Nephron progenitor cell (in vitro differentiated cells): ENCODE data around the gene SEMA3F.
A peak's percentile ranks its signal among the peaks of the same experiment; 100 is the strongest.

Experiments
- DNase-seq: peaks from one replicate; pipeline ENCODE4 v3.0.0; 2021
- H3K27ac Mint-ChIP-seq: 2 replicates; pipeline ENCODE4 v1.8.0; 2021; ENCODE audit warnings: mild to moderate bottlenecking, moderate library complexity, mixed read lengths
- H3K27me3 Mint-ChIP-seq: 2 replicates; pipeline ENCODE4 v1.8.0; 2021; ENCODE audit warnings: mild to moderate bottlenecking, low read depth, mixed read lengths; ENCODE audit not compliant: poor library complexity
- H3K36me3 Mint-ChIP-seq: 2 replicates; pipeline ENCODE4 v1.8.0; 2021; ENCODE audit warnings: low read depth, mixed read lengths
- H3K4me1 Mint-ChIP-seq: 2 replicates; pipeline ENCODE4 v1.8.0; 2021; ENCODE audit warnings: mixed read lengths
- H3K4me3 Mint-ChIP-seq: 2 replicates; pipeline ENCODE4 v1.8.0; 2021; ENCODE audit warnings: mild to moderate bottlenecking, moderate library complexity, mixed read lengths
- H3K9me3 Mint-ChIP-seq: 2 replicates; pipeline ENCODE4 v1.8.0; 2021; ENCODE audit warnings: mild to moderate bottlenecking, moderate library complexity, mixed read lengths
- CTCF ChIP-seq: fragments of 200-600 bp; sonication (generic); IDR thresholded peaks from 2 replicates; pipeline ENCODE4 v1.5.0; 2021; ENCODE audit warnings: antibody characterized with exemption

The SEMA3F gene

GRCh38 chr3:50164984-50165909 lies 10.1 kb downstream of the SEMA3F start:
- Mint-ChIP-seq H3K4me1 (peaks cover 98% of the 10 kb centered on the region), H3K27me3 (no peaks in the 10 kb centered on the region), H3K27ac (peak overlapping the region; percentile 100), H3K4me3 (peak overlapping the region; percentile 47), H3K9me3 (no peaks in the 10 kb centered on the region), H3K36me3 (peaks cover 30% of the 10 kb centered on the region)
- DNase-seq, result no peak
- no peak for TF ChIP-seq CTCF

DNA sequence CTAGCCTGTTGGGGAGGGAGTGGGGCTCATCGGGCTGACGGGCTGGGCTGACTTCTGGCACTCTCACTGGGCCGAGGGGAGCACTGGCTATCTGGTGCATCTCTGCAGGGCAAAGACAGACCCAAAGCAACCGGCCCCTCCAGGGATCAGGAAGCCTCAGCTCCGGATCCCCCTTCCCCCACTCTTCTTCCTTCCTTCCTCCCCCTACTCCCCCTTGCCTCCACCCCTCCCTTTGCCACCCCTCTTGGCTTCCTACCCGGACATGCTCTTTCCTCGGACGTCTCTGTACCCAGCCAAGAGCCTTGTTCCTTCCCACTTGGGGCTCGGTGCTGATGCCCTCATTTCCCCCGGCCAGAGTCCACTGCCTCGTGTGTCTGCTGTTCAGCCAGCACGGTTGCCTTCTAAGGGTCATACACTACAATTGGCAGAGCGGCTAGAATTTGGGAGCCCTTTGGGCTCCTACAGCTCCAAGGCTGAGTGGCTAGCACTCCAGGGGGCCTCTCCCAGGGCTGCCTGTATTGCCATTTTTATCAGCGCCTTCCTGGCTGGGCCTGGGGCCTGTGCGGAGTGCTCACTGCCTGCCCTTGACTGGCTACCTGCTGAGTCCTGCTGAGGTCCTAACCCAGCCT lies 10.9 kb downstream of the SEMA3F start:
- TF ChIP-seq CTCF, result no peak
- H3K27ac Mint-ChIP-seq, result peak overlapping the region; percentile 100
- peaks cover 100% of the 10 kb centered on the region for H3K4me1 Mint-ChIP-seq
- H3K27me3 Mint-ChIP-seq, result no peaks in the 10 kb centered on the region
- peaks cover 29% of the 10 kb centered on the region for H3K36me3 Mint-ChIP-seq
- peak overlapping the region; percentile 61 for H3K4me3 Mint-ChIP-seq
- peak; percentile 40 for DNase-seq
- H3K9me3 Mint-ChIP-seq, result no peaks in the 10 kb centered on the region

DNA sequence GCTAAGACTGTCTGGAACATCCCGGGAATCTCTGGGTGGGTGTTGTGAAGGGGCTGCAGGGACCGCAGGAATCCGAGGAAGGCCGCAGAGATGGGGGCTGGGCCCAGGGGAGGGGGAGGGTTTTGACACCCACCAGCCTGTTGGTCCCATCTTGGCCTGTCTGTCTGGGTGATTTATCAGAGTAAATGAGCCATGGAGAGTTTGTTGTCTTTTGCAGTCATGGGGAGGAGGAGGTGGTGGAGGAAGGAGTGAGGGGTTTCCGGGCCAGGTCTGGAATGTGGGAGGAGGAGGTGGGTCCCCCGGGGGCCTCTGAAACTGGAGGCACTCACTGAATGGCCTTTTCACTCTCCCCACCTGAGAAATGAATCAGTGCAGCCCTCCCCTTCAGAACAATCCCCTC lies 11.5 kb downstream of the SEMA3F start:
- Mint-ChIP-seq H3K27me3 (no peaks in the 10 kb centered on the region), H3K27ac (peak overlapping the region; percentile 100), H3K9me3 (no peaks in the 10 kb centered on the region), H3K4me3 (peak overlapping the region; percentile 61), H3K4me1 (peaks cover 97% of the 10 kb centered on the region), H3K36me3 (peaks cover 23% of the 10 kb centered on the region)
- peak; percentile 75 for DNase-seq
- TF ChIP-seq CTCF, result no peak

- Mint-ChIP-seq H3K4me1 (peaks cover 95% of the 10 kb centered on the region), H3K36me3 (peaks cover 22% of the 10 kb centered on the region), H3K4me3 (peak overlapping the region; percentile 67), H3K27me3 (no peaks in the 10 kb centered on the region), H3K9me3 (no peaks in the 10 kb centered on the region), H3K27ac (peak overlapping the region; percentile 100)
- DNase-seq, result peak; percentile 94
- TF ChIP-seq CTCF, result no peak
Observed at GRCh38 chr3:50167069-50167840, 12.1 kb downstream of the SEMA3F start.

DNA sequence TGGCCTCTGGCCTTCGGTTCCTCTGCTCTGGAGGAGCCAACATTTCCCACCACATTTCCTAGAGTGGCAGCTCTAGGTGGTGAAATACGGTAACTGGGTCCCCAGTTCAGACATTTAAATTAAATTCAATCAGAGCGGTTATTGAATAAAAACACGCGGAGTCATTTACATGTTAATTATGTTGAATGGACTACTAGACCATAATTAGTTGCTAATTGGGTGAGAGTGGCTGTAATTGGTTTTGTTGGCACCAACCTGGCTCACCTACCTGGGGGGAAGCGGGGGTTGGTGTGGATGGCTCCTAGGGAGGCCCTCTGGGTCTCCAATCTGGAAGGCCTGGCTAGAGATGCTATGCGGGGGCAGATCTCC lies 12.7 kb downstream of the SEMA3F start:
- Mint-ChIP-seq H3K4me3 (peak overlapping the region; percentile 67), H3K36me3 (peaks cover 17% of the 10 kb centered on the region), H3K27me3 (no peaks in the 10 kb centered on the region), H3K9me3 (no peaks in the 10 kb centered on the region), H3K4me1 (peaks cover 91% of the 10 kb centered on the region), H3K27ac (peak overlapping the region; percentile 100)
- no peak for TF ChIP-seq CTCF
- no peak for DNase-seq
